SIG-M5 treated with dmso at 0.1 percent for 504 hours (cell line): ENCODE measurements around the gene C9orf57.
"Not testable (repeated sequence)": the region's sequence is repeated elsewhere in the genome, so short reads cannot be mapped to it uniquely, and the experiment has no call there.

ENCODE experiments used
- DNase-seq: peaks from one replicate; lab custom pipeline; 2025; ENCODE audit not compliant: unreplicated experiment; lab: John Stamatoyannopoulos, UW

Gene C9orf57, protein sequence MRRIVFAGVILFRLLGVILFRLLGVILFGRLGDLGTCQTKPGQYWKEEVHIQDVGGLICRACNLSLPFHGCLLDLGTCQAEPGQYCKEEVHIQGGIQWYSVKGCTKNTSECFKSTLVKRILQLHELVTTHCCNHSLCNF

DNA sequence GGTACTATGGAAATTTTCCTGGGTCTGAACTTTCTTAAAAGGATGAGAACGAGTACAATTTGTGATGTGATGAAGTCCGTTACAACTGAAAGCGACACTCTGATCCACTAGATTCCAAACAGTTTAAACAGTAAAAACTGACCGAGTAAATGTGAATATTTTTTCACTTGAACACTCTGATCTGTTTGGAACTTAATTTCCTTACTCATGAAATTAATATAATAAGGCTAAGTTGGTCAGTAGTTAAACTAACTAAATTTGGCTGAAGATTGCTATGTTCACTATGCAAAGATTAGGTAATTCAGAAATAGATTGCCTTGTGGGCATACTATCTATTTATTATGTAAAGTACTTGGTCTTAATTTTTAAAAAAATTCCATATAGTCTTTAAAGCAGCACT, at the start of gene C9orf57:
Gene C9orf57, minus strand, starts transcription at position 101 of the 400 bp plus-strand sequence. CDS start 1,282 bp downstream, outside the sequence.
- no peak for DNase-seq

DNA sequence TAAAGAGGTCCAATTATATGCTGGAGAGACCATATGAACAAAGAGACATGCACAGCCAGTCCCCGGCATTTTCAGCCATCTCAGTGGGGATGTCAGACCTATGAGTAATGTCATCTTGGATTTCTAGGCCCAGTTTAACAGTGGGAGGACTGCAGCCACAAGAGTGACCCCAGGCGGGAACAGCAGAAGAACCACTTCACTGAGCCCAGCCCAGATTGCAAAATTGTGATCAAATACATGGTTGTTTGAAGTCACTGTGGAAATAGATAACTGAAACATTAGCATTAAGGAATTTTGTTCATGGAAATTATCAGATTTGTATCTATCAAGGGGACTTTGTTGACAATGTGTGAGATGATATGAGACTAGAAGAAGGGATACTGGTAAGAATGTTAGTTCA, 42.1 kb upstream of the C9orf57 start:
- DNase-seq = no peak

DNA sequence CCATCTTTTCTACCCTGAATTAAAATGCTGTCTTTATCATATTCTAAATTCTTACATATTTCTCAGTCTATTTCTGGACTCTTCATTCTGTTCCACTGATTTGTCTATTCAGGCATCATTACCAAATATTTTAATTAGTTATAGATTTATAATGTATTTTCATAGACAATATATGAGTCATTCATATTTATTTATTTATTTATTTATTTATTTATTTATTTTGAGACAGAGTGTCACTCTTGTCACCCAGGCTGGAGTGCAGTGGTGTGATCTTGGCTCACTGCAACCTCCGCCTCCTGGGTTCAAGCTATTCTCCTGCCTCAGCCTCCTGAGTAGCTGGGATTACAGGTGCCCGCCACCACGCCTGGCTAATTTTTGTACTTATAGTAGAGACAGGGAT, 35.1 kb upstream of the C9orf57 start:
- DNase-seq = not testable (repeated sequence)

DNA sequence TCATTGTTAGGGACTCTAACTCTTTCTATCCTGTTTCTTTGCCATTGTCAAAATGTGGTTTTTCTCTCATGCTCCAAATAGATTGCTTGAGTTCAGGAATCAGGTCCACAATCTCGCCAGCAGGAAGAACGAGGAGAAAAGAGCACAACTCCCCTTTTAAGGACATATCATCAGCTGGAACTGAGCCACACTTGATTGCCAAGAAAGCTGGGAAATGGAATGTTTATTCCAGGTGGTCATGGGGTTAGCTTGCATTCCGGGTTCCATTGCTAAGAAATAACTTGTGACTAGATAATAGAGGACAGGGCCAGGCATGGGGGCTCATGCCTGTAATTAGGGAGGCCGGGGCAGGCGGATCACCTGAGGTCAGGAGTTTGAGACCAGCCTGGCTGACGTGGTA, 32.4 kb upstream of the C9orf57 start:
- no peak for DNase-seq

DNA sequence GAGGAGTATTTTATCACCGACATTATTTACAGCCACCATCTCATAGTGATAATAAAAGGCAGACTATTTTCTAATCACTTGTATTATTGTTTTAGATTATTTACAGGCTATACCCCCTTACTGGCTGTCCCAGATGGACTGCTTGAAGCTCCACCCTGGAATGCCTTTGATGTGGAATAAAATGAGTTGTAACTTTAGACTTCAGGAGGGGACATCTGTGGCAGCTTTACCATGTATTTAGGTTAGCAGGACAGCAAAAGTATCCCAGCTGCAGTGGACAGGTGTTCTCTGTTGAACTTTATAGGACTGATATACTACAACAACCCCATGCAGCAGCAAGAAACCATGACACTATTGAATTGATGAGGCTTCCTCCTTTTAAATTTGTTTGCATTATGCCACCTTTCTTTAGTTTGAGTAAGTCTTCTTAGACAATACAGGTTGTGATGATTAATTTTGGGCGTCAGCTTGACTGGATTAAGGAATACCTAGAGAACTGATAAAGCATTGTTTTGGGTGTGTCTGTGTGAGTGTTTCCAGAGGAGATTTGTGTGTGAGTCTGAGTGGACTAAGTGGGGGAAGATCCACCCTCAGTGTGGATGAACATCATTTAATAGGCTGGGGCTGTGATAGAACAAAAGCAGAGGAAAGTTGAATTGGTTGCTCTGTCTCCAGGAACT, 29.2 kb upstream of the C9orf57 start:
- DNase-seq = no peak

DNA sequence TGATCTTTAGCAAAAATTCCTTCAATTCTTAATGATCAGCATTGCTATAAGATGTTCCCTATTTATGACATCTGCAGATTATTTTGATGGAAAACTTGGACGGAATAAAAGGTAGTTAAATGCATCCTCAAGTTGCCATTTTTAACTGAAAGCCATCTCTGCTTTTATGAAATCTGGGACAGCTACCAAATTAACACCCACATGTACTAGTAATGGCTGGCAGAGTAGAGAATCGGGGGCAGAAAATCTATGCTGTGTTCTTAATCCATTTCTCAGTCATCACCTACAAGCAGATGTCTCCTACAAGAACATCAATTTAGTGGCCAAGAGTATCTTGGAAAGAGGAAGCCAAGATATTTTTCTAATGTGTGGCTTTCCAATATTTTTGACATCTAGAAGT, 22.1 kb upstream of the C9orf57 start:
- no peak for DNase-seq

DNA sequence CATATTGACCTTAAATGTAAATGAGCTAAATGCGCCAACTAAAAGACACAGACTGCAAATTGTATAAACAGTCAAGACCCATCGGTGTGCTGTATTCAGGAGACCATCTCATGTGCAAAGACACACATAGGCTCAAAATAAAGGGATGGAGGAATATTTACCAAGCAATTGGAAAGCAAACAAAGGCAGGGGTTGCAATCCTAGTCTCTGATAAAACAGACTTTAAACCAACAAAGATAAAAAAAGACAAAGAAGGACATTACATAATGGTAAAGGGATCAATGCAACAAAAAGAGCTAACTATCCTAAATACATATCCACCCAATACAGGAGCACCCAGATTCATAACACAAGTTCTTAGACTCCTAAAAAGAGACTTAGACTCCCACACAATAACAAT, 14.3 kb upstream of the C9orf57 start:
- not testable (repeated sequence) for DNase-seq

DNA sequence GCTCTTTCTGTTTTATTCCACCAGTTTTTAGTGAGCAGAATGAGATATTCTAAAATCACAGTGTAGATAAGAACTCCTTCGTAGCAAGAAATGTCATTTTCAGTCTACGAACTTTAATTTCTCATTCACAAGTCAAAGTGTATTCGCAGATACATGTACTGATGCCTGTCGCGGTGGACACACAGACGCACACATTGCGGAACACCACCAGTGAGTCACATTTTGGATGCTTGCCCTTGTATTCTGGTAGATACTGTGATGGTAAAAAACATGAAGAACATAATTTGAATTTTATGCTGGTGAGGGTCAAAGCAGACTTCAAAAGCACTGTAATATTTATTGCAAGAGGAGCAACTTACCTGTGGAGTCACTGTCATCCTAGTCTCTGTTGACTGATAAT, 4.7 kb upstream of the C9orf57 start:
- no peak for DNase-seq

DNA sequence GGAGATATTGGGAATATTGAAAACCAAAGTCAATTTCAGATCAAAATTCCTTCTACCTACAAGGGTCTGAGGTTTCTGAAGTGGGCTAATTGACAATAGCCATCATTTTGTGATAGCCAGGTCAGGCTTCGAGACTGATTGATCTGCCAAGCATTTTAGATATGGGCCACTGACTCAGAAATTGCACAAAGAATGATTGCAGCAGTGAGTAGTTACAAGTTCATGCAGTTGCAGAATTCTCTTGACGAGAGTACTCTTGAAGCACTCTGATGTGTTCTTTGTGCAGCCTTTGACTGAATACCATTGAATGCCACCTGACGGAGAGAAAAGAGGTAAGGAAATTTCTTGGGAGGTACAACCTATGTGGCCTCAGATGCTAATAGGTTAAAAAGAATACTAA, 8.3 kb downstream of the C9orf57 start:
- DNase-seq = no peak

DNA sequence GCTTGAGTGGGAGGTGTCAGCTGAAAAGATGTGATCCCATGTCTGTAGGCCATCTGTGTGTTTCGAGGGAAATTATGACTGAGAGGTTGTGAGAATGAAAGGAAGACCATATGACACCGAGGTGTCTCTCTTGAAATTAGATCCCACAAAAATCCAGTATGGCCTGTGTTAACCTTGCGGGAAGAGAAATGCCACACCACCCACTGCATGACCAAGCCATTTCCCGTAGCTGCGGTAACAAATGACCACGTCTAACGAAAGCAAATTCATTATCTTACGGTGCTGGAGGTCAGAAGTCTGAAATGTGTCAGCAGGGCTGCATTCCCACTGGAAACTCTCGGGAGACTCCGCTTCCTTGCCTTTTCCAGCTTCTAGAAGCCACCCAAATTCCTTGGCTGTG, 11.6 kb downstream of the C9orf57 start:
- DNase-seq = no peak

DNA sequence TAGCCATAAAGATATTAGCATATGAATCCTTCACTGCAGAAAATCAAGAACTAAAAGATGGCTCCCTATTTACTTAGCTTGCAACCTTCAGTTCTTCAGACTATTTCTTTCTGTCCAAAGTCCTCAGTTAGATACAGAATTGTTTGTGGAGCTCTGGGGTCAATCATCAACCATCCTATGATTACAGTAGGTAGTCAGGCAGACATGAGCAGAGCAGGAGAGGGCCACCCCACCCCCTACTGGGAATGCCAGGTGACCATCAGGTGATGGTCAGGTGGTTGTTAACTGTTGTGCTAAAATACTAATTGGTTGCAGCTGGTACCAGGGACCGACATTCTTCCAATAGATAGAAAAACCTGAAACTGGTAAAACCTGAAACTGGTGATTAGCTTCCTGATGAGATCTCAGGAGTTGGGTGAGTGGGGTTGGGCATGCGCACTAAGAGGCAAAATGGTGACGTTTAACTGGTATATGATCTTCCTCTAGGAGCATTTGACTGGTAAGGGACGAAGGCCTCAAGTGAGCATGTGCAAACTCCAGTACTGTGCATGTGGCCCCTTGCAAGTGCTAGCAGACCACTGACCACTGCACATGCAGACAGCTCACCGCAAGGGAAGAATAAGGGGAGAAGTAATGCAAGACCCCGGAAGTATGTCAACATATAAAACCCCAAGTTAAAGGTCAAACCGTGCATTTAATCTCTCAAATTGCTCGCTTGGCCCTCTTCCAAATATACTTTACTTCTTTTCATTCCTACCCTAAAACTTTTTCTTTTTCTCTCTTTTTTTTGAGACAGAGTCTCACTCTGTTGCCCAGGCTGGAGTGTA, 13.6 kb downstream of the C9orf57 start:
- DNase-seq = no peak

DNA sequence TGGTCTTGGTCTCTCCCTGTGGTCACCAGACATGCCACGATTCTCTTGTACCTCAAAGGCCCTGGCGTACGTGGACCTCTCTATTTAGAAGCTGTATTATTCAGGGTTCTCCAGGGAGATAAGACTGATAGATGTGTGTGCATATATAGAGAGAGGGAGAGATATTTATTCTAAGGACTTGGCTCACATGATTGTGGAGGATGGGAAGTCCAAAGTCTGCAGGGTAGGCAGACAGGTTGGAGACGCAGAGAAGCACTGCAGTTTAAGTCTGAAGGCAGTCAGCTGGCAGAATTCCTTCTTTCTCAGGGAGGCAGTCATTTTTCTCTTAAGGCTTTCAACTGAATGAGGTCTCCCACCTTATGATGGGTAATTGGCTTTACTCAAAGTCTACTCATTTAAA, 16.3 kb downstream of the C9orf57 start:
- DNase-seq = no peak

DNA sequence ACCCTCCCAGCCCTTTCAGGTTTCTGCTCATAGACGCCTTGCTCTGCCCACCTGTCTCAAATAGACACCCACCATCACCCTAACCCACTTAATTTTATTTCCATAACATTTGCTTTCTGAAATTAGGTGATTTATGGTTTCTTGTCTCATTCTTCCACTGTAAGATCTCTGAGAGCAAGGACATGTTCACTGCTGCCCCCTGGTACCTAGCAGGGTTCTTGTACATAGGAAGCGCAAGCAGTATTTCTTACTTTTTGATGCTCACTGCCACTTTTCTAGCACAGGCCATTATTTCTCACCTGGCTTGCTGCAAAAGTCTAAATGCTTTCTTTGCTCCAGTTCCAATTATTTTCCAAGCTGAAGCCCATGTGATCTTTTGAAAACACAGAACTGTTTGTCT, 16.8 kb downstream of the C9orf57 start:
- peak; percentile 0 for DNase-seq

DNA sequence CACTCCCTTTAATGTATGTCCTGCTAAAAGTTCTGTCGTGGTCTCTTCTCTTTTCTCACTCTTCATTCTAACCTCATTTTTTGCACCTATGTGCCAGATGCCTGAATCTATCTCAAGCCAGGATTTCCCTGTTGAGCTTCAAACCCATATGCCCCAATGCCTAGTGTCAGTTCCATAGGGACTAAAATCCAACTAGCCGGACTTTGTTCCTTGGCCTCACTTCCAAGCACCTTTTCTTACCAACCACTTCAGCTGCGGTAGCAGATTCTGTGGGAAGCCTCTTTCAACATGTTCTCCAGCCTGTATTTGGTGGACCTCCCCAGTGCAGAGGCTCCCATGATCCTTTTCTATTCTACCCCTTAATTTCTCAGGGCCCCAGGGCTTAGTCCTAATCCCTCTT, 17.5 kb downstream of the C9orf57 start:
- DNase-seq = no peak

DNA sequence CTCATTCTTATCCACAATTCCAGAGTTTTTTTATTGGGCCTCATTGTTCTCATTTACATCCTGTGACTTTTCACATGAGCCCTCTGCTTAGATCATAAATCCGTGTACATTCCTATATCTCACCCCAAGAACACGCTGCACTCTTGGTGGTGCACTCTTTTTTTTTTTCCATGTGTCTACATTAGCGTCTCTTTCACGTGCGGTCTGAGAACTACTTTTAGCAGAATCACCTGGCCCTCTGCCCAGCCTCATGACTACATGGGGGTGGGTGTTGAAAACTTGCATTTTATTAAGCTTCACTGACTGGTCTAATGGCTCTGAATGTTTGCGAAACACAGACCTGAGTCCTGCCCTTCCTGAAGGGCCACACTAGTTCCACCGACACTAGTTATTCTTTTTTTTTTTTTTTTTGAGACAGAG, 18.6 kb downstream of the C9orf57 start:
- DNase-seq = no peak

DNA sequence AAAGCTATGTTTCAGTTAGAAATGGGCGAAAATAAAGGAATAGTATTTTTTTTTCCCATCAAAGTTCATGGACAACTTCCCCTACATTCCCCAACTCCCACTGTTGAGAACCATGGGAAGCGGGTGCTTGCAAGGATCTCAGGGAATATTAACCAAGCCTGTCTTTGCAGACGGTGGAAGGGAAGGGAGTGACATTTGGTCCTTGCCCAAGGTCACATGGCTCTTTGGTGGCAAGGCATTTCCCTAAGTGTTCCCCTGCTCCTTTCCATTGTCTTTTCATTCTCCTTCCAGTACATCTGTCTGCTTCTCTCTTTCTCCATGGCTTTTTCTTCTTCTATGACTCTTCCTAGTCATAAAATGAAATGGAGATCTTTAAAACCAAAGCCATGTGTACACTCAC, 19.0 kb downstream of the C9orf57 start:
- no peak for DNase-seq

DNA sequence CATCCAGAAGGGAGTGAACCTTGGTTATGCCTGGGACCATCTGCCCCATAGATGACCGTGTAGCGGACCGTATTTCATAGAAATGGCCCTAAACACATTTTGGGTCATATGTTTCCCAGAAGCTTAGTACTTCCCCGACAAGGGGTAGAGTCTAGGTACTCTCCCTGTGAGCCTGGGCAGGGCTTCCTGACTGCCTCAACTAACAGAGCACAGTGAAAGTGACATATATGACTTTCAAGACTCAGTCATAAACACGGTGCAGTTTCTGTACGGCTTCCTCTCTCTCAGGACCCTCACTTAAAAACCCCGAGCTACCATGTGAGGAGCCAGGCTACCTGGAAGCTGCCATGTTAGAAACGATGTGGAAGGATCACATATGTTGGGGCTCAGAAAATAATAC, 20.9 kb downstream of the C9orf57 start:
- DNase-seq = no peak

DNA sequence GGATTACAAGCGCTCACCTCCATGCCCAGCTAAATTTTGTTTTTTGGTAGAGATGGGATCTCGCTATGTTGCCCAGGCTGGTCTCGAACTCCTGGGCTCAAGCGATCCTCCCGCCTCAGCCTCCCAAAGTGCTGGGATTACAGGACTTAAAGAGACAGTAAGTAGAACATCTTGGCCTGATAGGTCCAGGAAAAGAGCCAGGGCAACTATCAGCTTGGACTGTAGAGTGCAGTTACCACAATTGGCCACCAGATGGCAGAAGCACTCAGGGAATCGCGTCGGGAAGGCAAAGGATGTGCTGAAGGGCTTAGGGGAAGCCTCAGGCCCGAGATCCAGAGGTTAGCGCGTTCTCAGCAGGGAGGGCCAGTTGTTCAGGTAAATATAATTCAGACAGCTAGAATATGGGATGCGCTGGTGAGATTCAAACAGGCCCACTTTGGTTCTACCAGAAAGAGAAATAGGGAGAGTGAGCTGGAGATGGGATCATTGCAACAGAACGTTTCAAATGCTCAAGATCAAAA, 21.5 kb downstream of the C9orf57 start:
- peak; percentile 63 for DNase-seq

DNA sequence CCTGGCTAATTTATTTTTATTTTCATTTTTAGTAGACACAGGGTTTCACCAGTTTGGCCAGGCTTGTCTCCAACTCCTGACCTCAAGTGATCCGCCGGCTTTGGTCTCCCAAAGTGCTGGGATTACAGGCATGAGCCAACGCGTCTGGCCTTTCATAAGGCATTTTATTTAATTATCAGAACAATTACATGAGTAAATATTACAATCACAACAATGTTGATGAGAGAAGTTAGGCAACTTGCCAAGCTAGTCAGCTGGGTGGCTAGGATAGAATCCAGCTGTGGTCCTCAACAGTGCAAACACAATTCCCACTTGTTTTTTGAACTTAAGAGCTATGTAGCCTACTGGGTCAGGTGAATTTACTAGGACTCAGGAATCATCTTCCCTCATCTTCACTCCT, 22.0 kb downstream of the C9orf57 start:
- DNase-seq = no peak

DNA sequence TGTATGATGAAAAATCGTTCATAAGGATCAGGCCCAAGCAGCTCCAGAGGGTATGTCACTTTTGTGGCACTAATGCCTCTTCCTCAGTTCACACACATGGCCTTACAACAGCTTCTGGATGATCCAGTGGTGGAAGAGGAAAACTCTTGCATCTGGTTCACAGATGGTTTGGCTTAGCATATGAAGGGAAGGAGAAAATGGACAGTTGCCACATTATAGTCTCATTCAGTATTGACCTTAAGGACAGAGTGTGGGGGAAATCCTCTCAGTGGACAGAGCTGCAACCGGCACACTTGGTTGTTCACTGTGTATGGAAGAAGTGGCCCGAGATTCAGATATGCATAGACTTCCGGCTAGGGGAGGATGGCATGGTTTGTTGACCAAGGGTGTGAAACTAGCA, 22.8 kb downstream of the C9orf57 start:
- DNase-seq = no peak

DNA sequence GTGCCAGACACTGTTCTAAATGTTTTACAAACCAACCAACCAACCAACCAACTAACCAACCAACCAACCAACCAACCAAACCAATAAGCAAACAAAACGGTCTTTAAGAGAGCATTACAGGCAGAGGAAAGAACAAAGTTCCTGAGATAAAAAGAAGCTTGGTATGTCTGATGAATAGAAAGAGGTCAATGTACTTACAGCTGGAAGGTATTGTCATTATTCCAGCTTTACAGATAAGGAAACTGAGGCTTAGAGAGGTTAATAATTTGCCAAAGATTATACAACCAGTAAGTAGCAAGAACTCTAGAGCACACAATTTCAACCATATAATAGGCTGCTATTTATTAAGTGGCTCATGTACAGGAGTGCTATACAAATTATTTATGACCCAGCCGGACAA, 29.6 kb downstream of the C9orf57 start:
- no peak for DNase-seq

DNA sequence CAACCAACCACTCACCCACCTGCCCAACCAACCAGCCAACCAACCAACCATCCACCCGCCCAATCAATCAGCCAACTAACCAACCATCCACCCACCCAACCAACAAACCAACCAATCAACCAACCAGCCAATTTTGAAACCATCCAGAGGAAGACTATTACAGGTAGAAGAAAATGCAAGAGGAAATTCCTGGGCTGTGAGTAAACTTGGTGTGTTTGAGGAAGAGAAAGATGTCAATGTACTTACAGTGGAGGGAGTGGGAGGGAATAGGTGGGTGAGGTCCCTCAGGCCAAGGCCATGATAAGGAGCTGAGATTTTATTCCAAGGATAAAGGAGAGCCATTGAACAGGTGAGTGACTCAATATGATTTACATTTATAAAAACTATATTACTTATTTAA, 30.4 kb downstream of the C9orf57 start:
- DNase-seq = no peak
